Stimulated activated CD4-positive, alpha-beta T cell treated with anti-CD3 and anti-CD28 coated beads, TNF-alpha, amount 100 ng/mL, for 24 hours (primary cell): ENCODE results near the gene MRO.
"Not testable (repeated sequence)": the region's sequence is repeated elsewhere in the genome, so short reads cannot be mapped to it uniquely, and the experiment has no call there.

Experiments used
- DNase-seq, 3 experiments: peaks; one replicate each; pipeline ENCODE4 v3.0.0-alpha.2; 2020; ENCODE audit warnings: low read depth in 3 of 3

Gene MRO

GRCh38 chr18:50792885-50793284 is 26.9 kb downstream of the MRO start:
- no peak for DNase-seq

- DNase-seq, result no peak
Measured at GRCh38 chr18:50791599-50792438, 28.0 kb downstream of the MRO start.

DNA sequence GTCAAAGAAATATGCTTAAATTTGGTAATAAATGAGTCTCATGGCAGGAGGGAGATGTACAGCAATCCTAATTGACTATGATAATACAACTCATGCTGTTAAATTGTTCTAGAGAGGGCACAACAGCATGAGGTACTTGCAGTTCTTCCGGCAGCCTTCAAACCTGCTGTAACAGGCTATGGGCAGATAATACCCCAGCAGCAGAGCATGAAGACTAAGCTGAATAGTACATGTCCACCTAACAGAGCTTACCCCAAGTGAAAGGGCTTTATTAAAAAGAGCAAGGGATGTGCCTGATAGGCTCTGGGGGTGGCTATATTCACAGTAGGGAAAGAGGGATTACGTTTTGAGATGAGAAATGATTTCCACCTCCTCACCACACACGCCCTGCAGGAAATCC is 28.9 kb downstream of the MRO start:
- no peak for DNase-seq

GRCh38 chr18:50790241-50790640 is 29.6 kb downstream of the MRO start:
- no peak for DNase-seq

DNA sequence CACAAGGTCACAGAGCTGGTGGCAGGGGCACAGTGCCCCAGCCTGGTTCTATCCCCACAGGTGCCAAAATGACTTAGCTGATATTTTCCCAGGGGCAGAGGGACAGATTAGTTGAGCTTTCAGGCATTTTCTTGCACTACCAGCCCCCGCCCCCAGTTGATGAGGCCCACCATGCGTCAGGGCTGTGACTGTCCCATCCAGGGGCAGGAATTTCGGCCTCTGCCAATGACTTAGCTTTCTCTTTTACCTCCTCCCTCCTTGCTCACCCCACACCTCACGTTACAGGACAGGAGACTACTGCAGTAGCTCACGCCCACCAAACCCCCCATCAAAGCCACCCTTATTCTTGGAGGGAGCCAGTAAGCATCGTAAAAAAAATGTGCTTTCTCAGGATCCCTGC is 31.5 kb downstream of the MRO start:
- DNase-seq, result no peak

- DNase-seq, result no peak
Measured at GRCh38 chr18:50786864-50787263, 33.0 kb downstream of the MRO start.

- no peak for DNase-seq
Measured at GRCh38 chr18:50783553-50783952, 36.3 kb downstream of the MRO start.

- DNase-seq, result not testable (repeated sequence)
Measured at GRCh38 chr18:50779021-50779420, 40.8 kb downstream of the MRO start.

GRCh38 chr18:50776383-50776782 is 43.4 kb downstream of the MRO start:
- no peak for DNase-seq

- DNase-seq, result no peak
Measured at GRCh38 chr18:50775726-50776125, 44.1 kb downstream of the MRO start.

GRCh38 chr18:50775207-50775606 is 44.6 kb downstream of the MRO start:
- DNase-seq, result no peak

DNA sequence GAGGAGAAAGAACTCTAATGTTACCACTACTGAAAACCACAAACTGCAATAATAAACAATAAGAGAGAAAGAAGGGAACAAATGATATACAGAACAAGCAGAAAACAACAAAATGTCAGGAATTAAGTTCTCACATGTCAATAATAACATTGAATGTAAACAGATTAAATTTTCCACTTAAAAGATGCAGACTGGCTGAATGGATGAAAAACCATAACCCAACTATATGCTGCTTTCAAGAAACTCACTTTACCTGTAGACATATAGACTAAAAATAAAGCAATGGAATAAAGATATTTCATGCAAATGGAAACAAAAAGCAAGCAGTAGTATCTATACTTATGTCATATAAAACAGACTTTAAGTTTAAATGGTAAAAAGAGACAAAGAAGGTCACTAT is 50.4 kb downstream of the MRO start:
- no peak for DNase-seq

- no peak for DNase-seq
Measured at GRCh38 chr18:50757358-50757757, 62.5 kb downstream of the MRO start.

- no peak for DNase-seq
Measured at GRCh38 chr18:50754297-50754696, 65.5 kb downstream of the MRO start.

- DNase-seq, result no peak
Measured at GRCh38 chr18:50753311-50753710, 66.5 kb downstream of the MRO start.

DNA sequence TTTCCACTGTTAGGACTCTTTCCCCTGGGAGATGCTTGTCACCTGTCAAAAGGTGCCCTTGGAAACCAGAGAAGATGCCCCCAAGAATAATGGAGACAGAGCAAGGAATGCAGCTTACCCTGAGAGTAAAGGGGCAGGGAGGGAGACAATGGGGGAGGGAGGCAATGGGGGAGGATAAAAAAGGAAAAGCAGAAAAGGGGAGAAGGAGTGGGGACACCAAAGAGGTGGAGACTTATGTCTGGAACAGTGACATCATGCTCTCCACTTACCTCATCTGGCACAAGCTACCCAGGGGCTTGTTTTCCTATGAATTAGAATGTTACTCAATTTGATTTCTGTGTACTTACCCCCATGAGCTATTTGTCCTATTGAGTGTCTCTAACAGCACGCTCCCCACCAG is 67.9 kb downstream of the MRO start:
- no peak for DNase-seq

DNA sequence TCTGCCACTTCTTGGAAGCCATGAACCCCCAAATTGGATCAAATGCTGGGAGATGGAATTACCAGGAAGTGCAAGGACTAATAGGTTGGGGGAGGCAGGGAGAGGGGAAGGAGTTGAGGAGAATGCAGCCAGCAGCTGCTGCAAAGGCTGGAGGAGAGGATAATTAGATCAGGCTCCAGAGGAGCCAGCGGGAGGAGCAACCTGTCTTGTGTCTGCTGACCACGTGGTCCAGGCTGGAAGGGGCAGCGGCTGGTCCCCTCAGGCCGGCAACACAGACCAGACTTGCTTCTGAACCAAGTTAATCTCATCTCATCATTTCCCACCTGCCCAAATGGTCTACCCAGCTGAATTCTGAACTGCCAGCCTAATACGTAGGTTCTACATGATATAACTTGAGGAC is 68.3 kb downstream of the MRO start:
- DNase-seq, result no peak

GRCh38 chr18:50750546-50750945 is 69.3 kb downstream of the MRO start:
- no peak for DNase-seq

DNA sequence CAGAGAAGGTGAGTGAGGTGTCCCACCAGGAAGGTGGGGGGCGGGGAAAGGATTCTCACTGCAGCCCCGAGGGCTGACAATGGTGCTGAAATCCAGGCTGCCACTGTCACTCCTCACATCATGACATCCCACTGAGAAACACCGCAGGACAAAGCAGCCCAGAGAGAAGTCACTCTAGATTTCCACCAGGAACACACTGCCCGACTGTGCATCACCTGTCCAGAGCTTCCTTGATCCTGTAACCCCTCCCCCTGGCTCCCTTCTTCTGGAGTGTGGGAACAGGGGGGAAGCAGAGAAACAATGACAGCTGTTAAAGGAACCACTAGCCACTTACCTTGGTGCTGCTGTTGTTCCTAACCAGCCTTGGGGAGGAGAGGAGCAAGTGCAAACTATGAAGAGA is 69.9 kb downstream of the MRO start:
- no peak for DNase-seq

- DNase-seq, result no peak
Measured at GRCh38 chr18:50749421-50749820, 70.4 kb downstream of the MRO start.

GRCh38 chr18:50748243-50749229 is 71.3 kb downstream of the MRO start:
- no peak for DNase-seq

DNA sequence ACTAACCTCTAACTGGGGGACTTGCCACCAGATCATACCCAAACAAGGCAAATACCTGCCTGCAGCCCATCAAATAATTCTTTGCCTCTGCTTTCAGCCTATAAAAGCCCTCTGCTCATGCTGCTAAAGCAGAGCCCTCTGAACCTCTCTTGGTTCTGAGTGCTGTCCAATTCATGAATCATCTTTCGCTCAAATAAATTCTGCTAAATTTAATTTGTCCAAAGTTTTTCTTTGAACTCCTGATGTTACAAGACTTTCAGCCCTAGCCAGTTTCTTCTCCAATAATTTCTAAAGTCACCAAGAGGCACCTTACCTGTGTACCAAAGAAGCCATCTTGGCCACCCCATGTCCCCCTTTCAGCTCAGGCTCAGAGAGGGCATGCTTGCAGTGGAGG is 72.0 kb downstream of the MRO start:
- DNase-seq, result no peak

DNA sequence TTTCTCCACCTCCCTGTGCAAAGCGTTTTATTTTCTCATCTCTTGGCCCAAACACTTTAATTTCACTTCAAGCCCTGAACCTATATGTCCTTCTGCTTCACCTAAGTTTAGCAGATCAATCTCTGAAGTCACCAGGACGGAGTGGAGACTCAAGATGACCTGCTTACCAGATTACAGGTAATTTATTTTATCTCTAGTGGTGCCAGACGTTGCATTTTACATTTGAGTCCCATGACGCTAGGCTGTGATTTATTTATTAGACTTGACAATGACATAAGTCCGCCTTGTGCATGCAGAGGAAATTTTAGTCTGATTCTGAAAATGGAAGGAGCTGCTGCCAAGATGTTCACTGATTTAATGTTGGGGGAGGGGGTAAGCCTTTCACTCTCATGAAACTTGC is 73.9 kb downstream of the MRO start:
- DNase-seq, result no peak
